HG03039 (cell line): Measurements from ENCODE around the gene MYL9.
A peak's percentile ranks its signal among the peaks of the same experiment; 100 is the strongest.
"Not testable (repeated sequence)": the region's sequence is repeated elsewhere in the genome, so short reads cannot be mapped to it uniquely, and the experiment has no call there.

Source experiments
- ATAC-seq: cut with Tn5 transposase; IDR thresholded peaks from one replicate; pipeline ENCODE4 v1.9.1; 2021; ENCODE audit warnings: mild to moderate bottlenecking, moderate library complexity; ENCODE audit not compliant: unreplicated experiment

The MYL9 gene

GRCh38 chr20:36548704-36549627, 7.6 kb downstream of the MYL9 start:
- ATAC-seq, result no peak

DNA sequence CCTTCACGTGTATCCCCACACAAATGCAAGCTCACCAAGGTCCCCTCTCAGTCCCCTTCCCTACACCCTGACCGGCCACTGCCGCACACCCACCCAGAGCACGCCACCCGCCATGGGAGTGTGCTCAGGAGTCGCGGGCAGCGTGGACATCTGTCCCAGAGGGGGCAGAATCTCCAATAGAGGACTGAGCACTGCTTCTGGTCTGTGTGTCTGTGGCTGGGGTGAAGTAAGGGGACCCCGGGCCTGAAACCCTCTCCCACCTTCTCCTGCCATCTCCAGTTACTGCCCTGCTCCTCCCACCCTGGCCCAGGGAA, 8.3 kb downstream of the MYL9 start:
- ATAC-seq, result no peak

- ATAC-seq, result no peak
Observed at GRCh38 chr20:36549942-36550789, 8.8 kb downstream of the MYL9 start.

GRCh38 chr20:36550790-36551299, 9.5 kb downstream of the MYL9 start:
- no peak for ATAC-seq

DNA sequence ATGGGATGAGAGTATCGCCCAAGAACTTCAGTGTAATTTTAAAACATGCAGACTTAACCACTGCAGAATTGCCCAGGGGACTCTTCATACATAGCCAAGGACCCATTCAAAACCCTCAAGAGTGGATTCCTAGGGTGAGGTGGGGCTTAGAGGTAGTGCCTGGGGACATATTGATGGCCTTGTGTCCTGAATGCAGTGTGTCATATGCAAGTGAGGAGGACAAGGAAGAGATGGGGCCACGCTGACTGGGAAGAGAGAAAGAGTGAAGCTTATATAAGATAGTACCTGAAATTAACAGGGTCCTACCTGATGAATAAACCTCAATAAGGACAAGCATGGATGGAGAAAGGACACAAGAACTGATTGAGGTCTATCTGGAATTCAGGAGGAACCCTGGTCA, 13.9 kb downstream of the MYL9 start:
- ATAC-seq, result no peak

DNA sequence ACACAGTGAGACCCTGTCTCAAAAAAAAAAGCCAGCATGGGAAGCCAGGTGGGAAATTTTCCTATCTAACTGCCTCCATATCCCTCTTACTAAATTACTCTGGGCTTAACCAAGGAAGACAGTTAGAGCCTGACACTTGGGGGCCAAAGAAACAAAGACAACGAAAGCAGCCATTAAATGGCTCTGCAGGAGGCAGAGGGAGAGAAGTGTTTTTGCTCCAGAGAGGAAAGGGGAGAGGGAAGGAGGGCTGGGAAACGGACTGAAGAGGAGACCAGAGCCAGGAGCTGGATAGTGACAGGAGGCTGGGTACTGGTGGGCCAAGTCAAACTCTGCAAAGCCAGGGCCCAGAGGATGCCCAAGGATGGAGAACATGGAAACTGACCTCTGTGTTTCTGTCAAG, 21.4 kb downstream of the MYL9 start:
- ATAC-seq, result no peak

DNA sequence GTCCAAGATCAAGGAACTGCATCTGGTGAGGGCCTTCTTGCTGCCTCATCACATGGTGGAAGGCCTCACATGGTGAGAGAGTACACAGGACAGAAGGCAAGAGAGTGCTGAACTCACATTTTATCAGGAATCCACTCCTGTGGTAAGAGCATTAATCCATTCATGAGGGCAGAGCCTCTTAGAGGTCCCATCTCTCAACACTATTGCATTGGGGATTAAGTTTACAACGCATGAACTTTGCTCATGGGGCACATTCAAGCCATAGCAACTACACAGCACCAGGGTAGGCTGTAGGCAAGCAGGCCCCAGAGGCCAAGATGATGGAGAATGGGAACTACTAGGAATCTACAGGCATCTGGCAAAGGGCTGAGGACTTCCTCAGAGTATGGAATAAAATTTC, 22.1 kb downstream of the MYL9 start:
- no peak for ATAC-seq

DNA sequence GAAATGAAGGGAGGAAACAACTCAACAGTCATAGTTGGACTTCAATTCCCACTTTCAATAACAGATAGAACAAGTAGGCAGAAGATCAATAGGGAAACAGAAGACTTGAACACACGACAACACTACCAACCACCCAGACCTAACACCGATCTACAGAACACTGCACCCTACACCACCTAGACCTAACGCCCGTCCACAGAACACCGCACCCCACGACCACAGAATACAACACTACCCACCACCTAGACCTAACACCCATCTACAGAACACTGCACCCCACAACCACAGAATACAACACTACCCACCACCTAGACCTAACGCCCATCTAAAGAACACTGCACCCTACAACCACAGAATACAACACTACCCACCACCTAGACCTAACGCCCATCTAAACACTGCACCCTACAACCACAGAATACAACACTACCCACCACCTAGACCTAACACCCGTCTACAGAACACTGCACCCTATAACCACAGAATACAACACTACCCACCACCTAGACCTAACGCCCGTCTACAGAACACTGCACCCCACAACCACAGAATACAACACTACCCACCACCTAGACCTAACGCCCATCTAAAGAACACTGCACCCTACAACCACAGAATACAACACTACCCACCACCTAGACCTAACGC, 22.9 kb downstream of the MYL9 start:
- not testable (repeated sequence) for ATAC-seq

- not testable (repeated sequence) for ATAC-seq
Observed at GRCh38 chr20:36564726-36565121, 23.4 kb downstream of the MYL9 start.

- no peak for ATAC-seq
Observed at GRCh38 chr20:36565520-36565919, 24.2 kb downstream of the MYL9 start.

DNA sequence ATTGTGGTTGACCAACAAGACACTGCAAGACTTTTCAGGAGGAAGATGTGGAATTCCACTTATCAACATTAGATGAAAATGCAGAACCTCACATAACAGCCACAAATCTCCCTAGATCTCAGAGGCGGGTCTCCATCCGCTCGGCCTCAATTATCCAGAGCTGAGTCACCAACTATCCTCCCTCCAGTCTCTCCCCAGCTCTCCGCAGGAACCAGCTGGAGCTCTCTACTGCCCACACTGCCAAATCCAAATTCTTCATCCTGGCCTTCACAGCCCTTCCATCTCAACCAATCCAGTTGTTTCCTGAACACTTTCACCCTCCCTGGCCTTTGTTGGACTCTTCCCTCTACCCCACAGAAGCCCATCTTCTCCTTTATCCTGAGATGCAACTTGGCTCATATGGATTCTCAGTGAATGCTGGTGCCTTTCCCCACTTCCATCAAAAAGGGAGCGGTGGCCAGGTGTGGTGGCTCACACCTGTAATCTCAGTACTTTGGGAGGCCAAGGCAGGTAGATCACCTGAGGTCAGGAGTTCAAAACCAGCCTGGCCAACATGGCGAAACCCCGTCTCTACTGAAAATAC, 28.6 kb downstream of the MYL9 start:
- ATAC-seq, result no peak

DNA sequence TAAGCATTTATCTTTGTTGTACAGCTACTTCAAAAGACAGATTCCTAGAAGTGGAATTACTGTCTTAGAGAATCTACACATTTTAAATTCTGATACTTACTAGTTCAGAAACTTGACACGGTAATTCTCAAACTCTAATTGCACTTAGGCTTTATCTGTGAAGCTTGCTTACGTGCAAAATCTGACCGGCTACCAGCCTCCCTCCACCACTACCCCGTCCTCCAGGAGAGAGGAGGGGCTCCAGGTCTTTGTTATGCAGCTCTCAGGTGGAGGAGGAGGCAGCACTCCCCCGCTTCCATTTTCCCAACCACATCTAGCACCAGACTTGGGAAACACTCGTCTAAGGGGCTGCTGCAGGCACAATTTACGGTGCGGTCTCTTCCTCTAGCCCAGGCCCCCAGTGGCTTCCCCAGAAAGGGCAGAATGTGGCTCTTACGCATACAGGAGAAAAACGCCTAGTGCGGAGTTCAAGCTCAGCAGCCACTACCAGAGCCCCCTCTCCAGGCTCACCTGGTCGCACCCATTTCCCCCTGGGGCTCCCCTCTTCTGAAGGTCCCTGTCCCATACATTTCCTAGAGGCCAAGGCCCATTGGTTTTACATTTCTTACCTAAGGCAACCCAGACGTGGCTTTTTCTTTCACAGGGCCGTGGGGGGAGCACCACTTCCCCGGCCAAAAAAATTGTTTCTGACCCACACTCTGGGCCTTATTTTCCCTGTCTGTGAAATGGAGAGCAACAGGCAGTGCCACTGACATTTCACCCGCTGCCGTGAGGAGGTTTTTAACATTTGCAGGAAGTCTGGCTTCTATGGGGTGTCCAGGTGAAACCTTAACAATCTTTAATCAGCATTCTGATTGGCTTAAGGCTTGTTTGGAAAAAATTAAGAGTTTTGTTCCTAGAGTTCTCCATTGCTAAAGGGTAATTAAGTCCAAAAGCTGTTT, 30.5 kb downstream of the MYL9 start:
- ATAC-seq, result no peak

GRCh38 chr20:36572701-36573102, 31.4 kb downstream of the MYL9 start:
- peak; percentile 14 for ATAC-seq

DNA sequence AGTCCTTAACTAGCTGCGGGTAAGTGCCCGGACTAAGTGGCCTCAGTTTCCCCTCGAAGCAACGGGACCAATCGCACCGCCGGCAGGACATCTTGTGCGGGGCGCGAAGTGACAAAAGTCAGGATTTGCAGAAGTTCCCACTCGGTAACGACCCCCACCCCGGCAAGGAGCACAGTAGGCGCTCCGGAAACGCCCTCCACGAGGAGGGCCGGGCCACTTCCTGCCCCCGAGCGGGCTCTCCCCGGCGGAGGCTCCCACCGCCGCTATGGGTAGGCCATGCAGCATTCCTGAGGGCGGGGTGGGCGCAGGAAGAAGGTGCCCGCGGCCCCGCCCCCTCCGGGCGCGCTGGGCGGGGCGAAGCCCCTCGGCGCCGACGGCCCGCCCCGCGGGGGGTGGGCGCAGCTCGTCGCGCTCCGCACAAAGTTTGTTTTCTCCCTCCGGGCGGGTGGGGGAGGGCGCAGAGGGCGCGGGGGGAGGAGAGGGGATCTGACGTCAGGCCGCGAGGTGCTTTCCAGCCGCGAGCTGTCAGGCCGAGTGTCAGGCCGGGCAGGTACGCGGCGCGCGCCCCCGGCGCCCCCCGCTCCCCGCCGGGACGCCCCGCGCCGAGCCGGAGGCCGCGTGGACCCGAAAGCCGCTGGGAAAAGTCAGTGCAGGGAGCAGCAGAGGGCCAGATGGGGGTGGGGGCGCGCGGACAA, 31.9 kb downstream of the MYL9 start, which contains the start of gene TGIF2:
Gene TGIF2, plus strand, starts transcription at position 495 of the 695 bp plus-strand sequence. CDS start 5,178 bp downstream, outside the sequence.
- ATAC-seq, result peak; percentile 59

- ATAC-seq, result no peak
Observed at GRCh38 chr20:36573798-36574365, 32.6 kb downstream of the MYL9 start.

- ATAC-seq, result no peak
Observed at GRCh38 chr20:36574366-36575135, 33.2 kb downstream of the MYL9 start.

GRCh38 chr20:36576081-36576445, 34.7 kb downstream of the MYL9 start:
- no peak for ATAC-seq
